HCT116 (cell line): ENCODE measurements around the gene PDCD10. TPM values are rescaled to one million over a fixed set of nuclear protein-coding genes. Genes with fewer than 3 reads are reported as not detected.

Experiments
- ATAC-seq: fragments of 200-7000 bp; cut with Tn5 transposase; 2 replicates; pipeline ENCODE4 v1.9.1; 2020; ENCODE audit warnings: mild to moderate bottlenecking, moderate library complexity
- BruUV-seq: library from RNA; stranded (reverse); fragments of 400-500 nt; replicated peaks from 2 replicates; lab custom pipeline; 2021; lab: Mats Ljungman, UMichigan
- CTCF ChIA-PET: fragments of 300-600 bp; sonication (Branson Sonifier 250); formaldehyde crosslinking; loops from one replicate; lab custom pipeline; 2021; ENCODE audit warnings: antibody characterized with exemption; lab: Charles Lee
- POLR2A ChIA-PET: fragments of 300-600, 350-600 bp; sonication (Branson Sonifier 250); formaldehyde crosslinking; loops from one replicate; lab custom pipeline; 2021; ENCODE audit warnings: antibody characterized with exemption; lab: Charles Lee
- RAD21 ChIA-PET, 2 experiments: fragments of 300-600 bp; sonication (Branson Sonifier 250); formaldehyde crosslinking; loops; one replicate each; lab custom pipeline; 2023; ENCODE audit warnings: low total read pairs in 2 of 2; ENCODE audit not compliant: uncharacterized antibody in 2 of 2, unreplicated experiment in 2 of 2, low non-redundant PET in 1 of 2; lab: Charles Lee
- DNase-seq: peaks from one replicate; pipeline ENCODE4 v3.0.0-alpha.2; 2010; ENCODE audit warnings: low read depth, low spot score
- H2AFZ ChIP-seq: fragments of 200-600 bp; shearing (Covaris generic), sonication (generic); 2 replicates; pipeline ENCODE4 v1.6.1; 2017; ENCODE audit warnings: low read depth, mixed run types, mixed read lengths, antibody characterized with exemption, low read length; ENCODE audit not compliant: poor library complexity, severe bottlenecking
- H3K27ac ChIP-seq: 2 replicates; pipeline ENCODE4 v1.5.1; 2012; ENCODE audit warnings: low read depth, low read length
- H3K27me3 ChIP-seq: fragments of 200-600 bp; sonication (generic); 2 replicates; pipeline ENCODE4 v1.6.1; 2016; ENCODE audit warnings: mixed run types, low read length, mixed read lengths; ENCODE audit not compliant: insufficient read depth
- H3K36me3 ChIP-seq, 2 experiments: fragments of 200-500 bp in 1 of 2; fragments of 200-600 bp in 1 of 2; sonication (Bioruptor generic) in 1 of 2; sonication (generic) in 1 of 2; 2 replicates each; pipeline versions ENCODE4 v1.5.1 to v1.6.1; 2014 to 2016; ENCODE audit warnings: low read length in 2 of 2, inconsistent platforms in 1 of 2, mixed read lengths in 1 of 2, mixed run types in 1 of 2; ENCODE audit not compliant: insufficient read depth in 2 of 2, control insufficient read depth in 1 of 2
- H3K4me1 ChIP-seq, 2 experiments: fragments of 200-600 bp in 1 of 2; sonication (generic) in 1 of 2; 2 replicates each; pipeline versions ENCODE4 v1.5.1 to v1.6.1; 2012 to 2017; ENCODE audit warnings: low read length in 2 of 2, inconsistent platforms in 1 of 2, mild to moderate bottlenecking in 1 of 2, mixed read lengths in 1 of 2, mixed run types in 1 of 2, moderate library complexity in 1 of 2; ENCODE audit not compliant: insufficient read depth in 2 of 2, control insufficient read depth in 1 of 2
- H3K4me2 ChIP-seq: fragments of 200-600 bp; sonication (generic); 2 replicates; pipeline ENCODE4 v1.6.1; 2017; ENCODE audit warnings: mixed run types, low read length, mixed read lengths
- H3K4me3 ChIP-seq, 2 experiments: fragments of 200-600 bp in 1 of 2; sonication (generic) in 1 of 2; replicated peaks in 1 of 2; 2 replicates each; pipeline ENCODE4 v1.5.1; 2011 to 2016; ENCODE audit warnings: low read length in 2 of 2, control low read depth in 1 of 2, low read depth in 1 of 2, mild to moderate bottlenecking in 1 of 2, mixed read lengths in 1 of 2, mixed run types in 1 of 2
- H3K79me2 ChIP-seq: fragments of 200-600 bp; sonication (generic); 2 replicates; pipeline ENCODE4 v1.6.1; 2017; ENCODE audit warnings: mild to moderate bottlenecking, mixed run types, low read length, moderate library complexity, mixed read lengths; ENCODE audit not compliant: insufficient read depth
- H3K9ac ChIP-seq: fragments of 200-600 bp; sonication (generic); 2 replicates; pipeline ENCODE4 v1.6.1; 2016; ENCODE audit warnings: low read length, mixed read lengths
- H3K9me2 ChIP-seq: fragments of 200-600 bp; sonication (generic), shearing (Covaris generic); 2 replicates; pipeline ENCODE4 v1.6.1; 2017; ENCODE audit warnings: mixed run types, mild to moderate bottlenecking, moderate library complexity; ENCODE audit not compliant: insufficient read depth
- H3K9me3 ChIP-seq, 2 experiments: fragments of 200-500 bp in 1 of 2; fragments of 200-600 bp in 1 of 2; sonication (Bioruptor generic) in 1 of 2; sonication (generic) in 1 of 2; 2 replicates each; pipeline ENCODE4 v1.6.1; 2014 to 2017; ENCODE audit warnings: low read length in 2 of 2, mixed read lengths in 2 of 2, inconsistent platforms in 1 of 2, low read depth in 1 of 2, mild to moderate bottlenecking in 1 of 2, mixed run types in 1 of 2, moderate library complexity in 1 of 2; ENCODE audit not compliant: control insufficient read depth in 1 of 2, insufficient read depth in 1 of 2
- H4K20me1 ChIP-seq: fragments of 200-600 bp; sonication (generic), shearing (Covaris generic); 2 replicates; pipeline ENCODE4 v1.6.1; 2017; ENCODE audit warnings: mixed run types, mild to moderate bottlenecking, moderate library complexity; ENCODE audit not compliant: insufficient read depth
- ATF3 ChIP-seq: IDR thresholded peaks from 2 replicates; pipeline ENCODE4 v1.6.1; 2012
- CBX3 ChIP-seq: IDR thresholded peaks from 2 replicates; pipeline ENCODE4 v1.6.1; 2012; ENCODE audit warnings: low read depth
- CTCF ChIP-seq, 3 experiments: fragments of 200-600 bp in 1 of 3; sonication (generic) in 1 of 3; IDR thresholded peaks in 2 of 3; conservative IDR thresholded peaks in 1 of 3; 2 replicates each; pipeline ENCODE4 v1.5.1; 2012 to 2017; ENCODE audit warnings: low read depth in 2 of 3, low read length in 2 of 3, antibody characterized with exemption in 1 of 3, borderline replicate concordance in 1 of 3, control low read depth in 1 of 3, mild to moderate bottlenecking in 1 of 3, mixed read lengths in 1 of 3, mixed run types in 1 of 3, moderate library complexity in 1 of 3; ENCODE audit not compliant: insufficient read depth in 1 of 3
- EGR1 ChIP-seq: IDR thresholded peaks from 2 replicates; pipeline ENCODE4 v1.6.1; 2012; ENCODE audit warnings: low read depth
- ELF1 ChIP-seq: IDR thresholded peaks from 2 replicates; pipeline ENCODE4 v1.6.1; 2012; ENCODE audit warnings: low read depth, borderline replicate concordance
- EZH2 ChIP-seq: fragments of 200-600 bp; sonication (generic); IDR thresholded peaks from 2 replicates; pipeline ENCODE4 v1.6.1; 2017; ENCODE audit warnings: antibody characterized with exemption, mixed run types
- POLR2A ChIP-seq: IDR thresholded peaks from 2 replicates; pipeline ENCODE4 v1.7.0; 2011; ENCODE audit warnings: borderline replicate concordance; ENCODE audit not compliant: insufficient read depth, insufficient read length; ENCODE audit errors: extremely low read depth
- POLR2AphosphoS5 ChIP-seq: IDR thresholded peaks from 2 replicates; pipeline ENCODE4 v1.6.1; 2011; ENCODE audit warnings: mild to moderate bottlenecking, low read depth, low read length, moderate library complexity
- SIN3A ChIP-seq: IDR thresholded peaks from 2 replicates; pipeline ENCODE4 v1.6.1; 2012; ENCODE audit warnings: low read depth
- SRF ChIP-seq: IDR thresholded peaks from 2 replicates; pipeline ENCODE4 v1.6.1; 2012; ENCODE audit warnings: low read depth
- TCF7L2 ChIP-seq: IDR thresholded peaks from 2 replicates; pipeline ENCODE4 v1.7.0; 2011; ENCODE audit warnings: borderline replicate concordance, inconsistent platforms; ENCODE audit not compliant: insufficient read depth, insufficient read length; ENCODE audit errors: extremely low read depth
- ZBTB33 ChIP-seq: IDR thresholded peaks from 2 replicates; pipeline ENCODE4 v1.6.1; 2011; ENCODE audit warnings: mild to moderate bottlenecking, low read length, moderate library complexity; ENCODE audit not compliant: insufficient replicate concordance; ENCODE audit errors: extremely low read depth
- ZFX ChIP-seq: fragments of 450-650 bp; IDR thresholded peaks from 2 replicates; pipeline ENCODE4 v1.6.1; 2017
- ZNF274 ChIP-seq: fragments of 200-500 bp; sonication (Bioruptor generic); IDR thresholded peaks from 2 replicates; pipeline ENCODE4 v1.6.1; 2014; ENCODE audit warnings: mild to moderate bottlenecking, low read depth, low read length, inconsistent platforms
- intact Hi-C: fragments of 100-400 bp; cut with micrococcal nuclease; formaldehyde crosslinking; loops from 2 replicates; pipeline ENCODE4 v1.10.0; 2022
- total RNA-seq: library from RNA; stranded (reverse); gene quantifications from one replicate; pipeline ENCODE4 v1.2.1, GENCODE V29; 2021; ENCODE audit not compliant: unreplicated experiment

Gene PDCD10
- total RNA-seq, 1 experiment from 2014 or later = 59.0 TPM

- TF ChIP-seq CTCF (IDR thresholded peaks at IDR 0.05 in 2 of 3, conservative IDR thresholded peaks at IDR 0.05 in 1 of 3; ENCODE audit: borderline replicate concordance in 1 of 3, insufficient read depth in 1 of 3, low read depth in 2 of 3, low read length in 2 of 3) (no peak), ELF1 (no peak), TCF7L2 (no peak), EZH2 (no peak), CBX3 (no peak)
These were observed 1.6 kb upstream of the PDCD10 start (continued) for GRCh38 chr3:167736264-167736787.

GRCh38 chr3:167735233-167736138, 794 bp upstream of the PDCD10 start, which contains the start of gene SERPINI1:
SERPINI1 (plus strand) TSS chr3:167735721; CDS start chr3:167789129, 53,408 bp downstream.
- DNase-seq (peak; percentile 82), ATAC-seq (peak; percentile 73)
- Histone ChIP-seq H3K27ac (peak within 1 kb of the TSS; percentile 84), H3K9me3 (no peaks in the 10 kb centered on the region), H3K27me3 (no peaks in the 10 kb centered on the region), H3K9ac (peak within 1 kb of the TSS; percentile 83), H3K36me3 (no peaks in the 10 kb centered on the region), H3K9me2 (no peaks in the 10 kb centered on the region), H3K79me2 (peaks cover 39% of the 10 kb centered on the region), H4K20me1 (peaks cover 8% of the 10 kb centered on the region; the same call in 1 of the 2 replicates), H3K4me3 (peak within 1 kb of the TSS; percentile 87 to 91), H2AFZ (peak within 1 kb of the TSS; percentile 88), H3K4me2 (peak within 1 kb of the TSS; percentile 86), H3K4me1 (peaks cover 5 to 16% of the 10 kb centered on the region in 2 experiments; a peak in 3 of 4 replicates)
- intact Hi-C loops = loop anchor here (2.0 kb wide), 1 partner anchor 329 kb away; no protein-coding TSS in a partner anchor
- BruUV-seq = no TSS peak
- POLR2A ChIA-PET = interaction anchor here (1.2 kb wide), 1 partner anchor 11 kb away, joined by 3 read pairs; no protein-coding TSS in a partner anchor
- CTCF ChIA-PET = interaction anchor here (0.7 to 1.5 kb wide), 3 partner anchors 8 to 50 kb away, joined by 3 to 4 read pairs (median 3); no protein-coding TSS in a partner anchor
- RAD21 ChIA-PET = no interaction called here
- TF ChIP-seq SIN3A (peak; percentile 85), ZBTB33 (no peak), ZFX (no peak), POLR2AphosphoS5 (peak; percentile 96), ZNF274 (no peak), CBX3 (no peak; the same call in 1 of the 2 replicates), CTCF (IDR thresholded peaks at IDR 0.05 in 2 of 3, conservative IDR thresholded peaks at IDR 0.05 in 1 of 3; ENCODE audit: borderline replicate concordance in 1 of 3, insufficient read depth in 1 of 3, low read depth in 2 of 3, low read length in 2 of 3) (no peak), SRF (peak; percentile 24; the same call in 1 of the 2 replicates), EGR1 (no peak; the same call in 1 of the 2 replicates), ATF3 (no peak), POLR2A (peak; percentile 48)
